Vagina (tissue), 2 donors: Measurements from ENCODE around the gene GADL1. TPM values are rescaled to one million over a fixed set of nuclear protein-coding genes. Genes with fewer than 3 reads are reported as not detected.

Experiments used
- DNase-seq, 2 donors: peaks; one replicate each; pipeline ENCODE4 v3.0.0-alpha.2; 2017; ENCODE audit errors: extremely low spot score in 2 of 2
- H3K27ac ChIP-seq: fragments of 200-600 bp; sonication (generic); one replicate; pipeline ENCODE4 v1.5.1; 2019
- H3K27me3 ChIP-seq: fragments of 200-600 bp; sonication (generic); one replicate; pipeline ENCODE4 v1.5.1; 2019
- H3K36me3 ChIP-seq, 2 donors: fragments of 200-600 bp; sonication (generic); one replicate each; pipeline ENCODE4 v1.5.1; 2017 to 2019
- H3K4me1 ChIP-seq: fragments of 200-600 bp; sonication (generic); one replicate; pipeline ENCODE4 v1.5.1; 2019
- H3K4me3 ChIP-seq, 2 donors: fragments of 200-600 bp; sonication (generic); 1 replicate in 1 of 2; 2 replicates in 1 of 2; pipeline ENCODE4 v1.5.1; 2016 to 2019
- H3K9me3 ChIP-seq: fragments of 200-600 bp; sonication (generic); one replicate; pipeline ENCODE4 v1.5.1; 2019
- CTCF ChIP-seq, 3 experiments: fragments of 450-650 bp in 2 of 3; fragments of 200-600 bp in 1 of 3; sonication (generic) in 1 of 3; IDR thresholded peaks; one replicate each; pipeline ENCODE4 v1.5.1; 2017 to 2019; ENCODE audit warnings: antibody characterized with exemption in 3 of 3, mild to moderate bottlenecking in 2 of 3, moderate library complexity in 2 of 3
- POLR2A ChIP-seq, 2 donors: fragments of 450-650 bp; IDR thresholded peaks; one replicate each; pipeline ENCODE4 v1.6.1; 2017; ENCODE audit warnings: antibody characterized with exemption in 2 of 2, mild to moderate bottlenecking in 2 of 2, moderate library complexity in 2 of 2
- POLR2AphosphoS5 ChIP-seq, 2 donors: sonication (generic); formaldehyde crosslinking; IDR thresholded peaks; one replicate each; pipeline ENCODE4 v1.9.0; 2017; ENCODE audit warnings: antibody characterized with exemption in 2 of 2, mild to moderate bottlenecking in 2 of 2, low read depth in 1 of 2; ENCODE audit not compliant: insufficient read depth in 1 of 2
- intact Hi-C: fragments of 100-400 bp; cut with DNase I; formaldehyde crosslinking; loops from one replicate; pipeline ENCODE4 v1.15.1; 2023
- total RNA-seq: library from RNA; depleted of rRNA; stranded (reverse); fragments of >200 nt; gene quantifications from one replicate; pipeline ENCODE4 v1.2.3, GENCODE V29; 2016

GADL1 gene
- total RNA-seq, 1 donor from 2014 or later, result not detected

GRCh38 chr3:30702828-30703397 is 191.5 kb downstream of the GADL1 start:
- TF ChIP-seq POLR2A (IDR thresholded peaks at IDR 0.05) (no peak), CTCF (IDR thresholded peaks at IDR 0.05) (no peak), POLR2AphosphoS5 (IDR thresholded peaks at IDR 0.05; ENCODE audit: insufficient read depth in 1 of 2, low read depth in 1 of 2) (no peak)
- Histone ChIP-seq H3K4me3 (no peak overlapping the region), H3K27ac (no peak overlapping the region), H3K27me3 (no peaks in the 10 kb centered on the region), H3K9me3 (no peaks in the 10 kb centered on the region), H3K36me3 (no peaks in the 10 kb centered on the region), H3K4me1 (no peaks in the 10 kb centered on the region)
- intact Hi-C loops, result no loop called here
- DNase-seq, result no peak

- TF ChIP-seq POLR2AphosphoS5 (IDR thresholded peaks at IDR 0.05; ENCODE audit: insufficient read depth in 1 of 2, low read depth in 1 of 2), result no peak
- no peak for TF ChIP-seq POLR2A (IDR thresholded peaks at IDR 0.05)
- TF ChIP-seq CTCF (IDR thresholded peaks at IDR 0.05), result no peak
- intact Hi-C loops, result no loop called here
- DNase-seq, result no peak
- Histone ChIP-seq H3K4me1 (no peaks in the 10 kb centered on the region), H3K9me3 (no peaks in the 10 kb centered on the region), H3K27me3 (no peaks in the 10 kb centered on the region), H3K4me3 (no peak overlapping the region), H3K36me3 (no peaks in the 10 kb centered on the region), H3K27ac (no peak overlapping the region)
These were observed 192.2 kb downstream of the GADL1 start for GRCh38 chr3:30702038-30702827.

- no peak for TF ChIP-seq CTCF (IDR thresholded peaks at IDR 0.05)
- TF ChIP-seq POLR2AphosphoS5 (IDR thresholded peaks at IDR 0.05; ENCODE audit: insufficient read depth in 1 of 2, low read depth in 1 of 2), result no peak
- no peak for TF ChIP-seq POLR2A (IDR thresholded peaks at IDR 0.05)
- H3K4me1 ChIP-seq, result no peaks in the 10 kb centered on the region
- H3K9me3 ChIP-seq, result no peaks in the 10 kb centered on the region
- intact Hi-C loops, result no loop called here
- no peak overlapping the region for H3K4me3 ChIP-seq
- DNase-seq, result no peak
- no peaks in the 10 kb centered on the region for H3K27me3 ChIP-seq
- no peak overlapping the region for H3K27ac ChIP-seq
- no peaks in the 10 kb centered on the region for H3K36me3 ChIP-seq
These were observed 193.6 kb downstream of the GADL1 start for GRCh38 chr3:30700702-30701321.

GRCh38 chr3:30699927-30700326 is 194.5 kb downstream of the GADL1 start:
- intact Hi-C loops, result loop anchor here (10.0 kb wide), 1 partner anchor 585 kb away; no protein-coding TSS in a partner anchor
- Histone ChIP-seq H3K4me1 (no peaks in the 10 kb centered on the region), H3K27ac (no peak overlapping the region), H3K9me3 (no peaks in the 10 kb centered on the region), H3K36me3 (peaks cover 0 to 3% of the 10 kb centered on the region in 2 donors), H3K27me3 (no peaks in the 10 kb centered on the region), H3K4me3 (no peak overlapping the region)
- no peak for TF ChIP-seq POLR2A (IDR thresholded peaks at IDR 0.05)
- no peak for TF ChIP-seq POLR2AphosphoS5 (IDR thresholded peaks at IDR 0.05; ENCODE audit: insufficient read depth in 1 of 2, low read depth in 1 of 2)
- DNase-seq, result no peak

GRCh38 chr3:30698549-30698948 is 195.9 kb downstream of the GADL1 start:
- Histone ChIP-seq H3K9me3 (no peaks in the 10 kb centered on the region), H3K36me3 (peaks cover 0 to 14% of the 10 kb centered on the region in 2 donors), H3K4me3 (no peak overlapping the region), H3K27ac (no peak overlapping the region), H3K4me1 (no peaks in the 10 kb centered on the region), H3K27me3 (no peaks in the 10 kb centered on the region)
- TF ChIP-seq CTCF (IDR thresholded peaks at IDR 0.05) (no peak), POLR2A (IDR thresholded peaks at IDR 0.05) (no peak), POLR2AphosphoS5 (IDR thresholded peaks at IDR 0.05; ENCODE audit: insufficient read depth in 1 of 2, low read depth in 1 of 2) (no peak)
- no peak for DNase-seq
- intact Hi-C loops, result loop anchor here (10.0 kb wide), 1 partner anchor 584 kb away; no protein-coding TSS in a partner anchor
